ENCODE data around the gene CARD9. TPM values are rescaled to one million over a fixed set of nuclear protein-coding genes. Genes with fewer than 3 reads are reported as not detected.
A peak's percentile ranks its signal among the peaks of the same experiment; 100 is the strongest.

CARD9 gene
- total RNA-seq, 1 experiment from 2014 or later = not detected

GRCh38 chr9:136401173-136401922 lies 27.9 kb upstream of the CARD9 start:
- peak; percentile 14 for DNase-seq (ENCODE audit: low read depth)

GRCh38 chr9:136400038-136400834 lies 26.8 kb upstream of the CARD9 start, which contains the start of gene SNAPC4:
SNAPC4 (minus strand) TSS chr9:136400170; CDS start chr9:136398428, 1,742 bp downstream.
- peak; percentile 79 for DNase-seq (ENCODE audit: low read depth)

GRCh38 chr9:136399176-136400037 lies 25.9 kb upstream of the CARD9 start:
- DNase-seq (ENCODE audit: low read depth) = no peak

GRCh38 chr9:136398286-136398685 lies 24.8 kb upstream of the CARD9 start:
- no peak for DNase-seq (ENCODE audit: low read depth)

GRCh38 chr9:136397643-136398042 lies 24.2 kb upstream of the CARD9 start:
- no peak for DNase-seq (ENCODE audit: low read depth)

- no peak for DNase-seq (ENCODE audit: low read depth)
Measured at GRCh38 chr9:136396219-136396515, 22.7 kb upstream of the CARD9 start.

- DNase-seq (ENCODE audit: low read depth) = no peak
Measured at GRCh38 chr9:136395345-136396218, 22.1 kb upstream of the CARD9 start.

- DNase-seq (ENCODE audit: low read depth) = no peak
Measured at GRCh38 chr9:136395020-136395340, 21.5 kb upstream of the CARD9 start.

GRCh38 chr9:136394312-136395019 lies 21.0 kb upstream of the CARD9 start:
- DNase-seq (ENCODE audit: low read depth) = no peak

GRCh38 chr9:136393531-136393930 lies 20.1 kb upstream of the CARD9 start:
- no peak for DNase-seq (ENCODE audit: low read depth)

GRCh38 chr9:136392538-136393449 lies 19.3 kb upstream of the CARD9 start:
- DNase-seq (ENCODE audit: low read depth) = no peak

- DNase-seq (ENCODE audit: low read depth) = no peak
Measured at GRCh38 chr9:136391737-136392537, 18.5 kb upstream of the CARD9 start.

GRCh38 chr9:136389396-136389795 lies 15.9 kb upstream of the CARD9 start:
- no peak for DNase-seq (ENCODE audit: low read depth)

GRCh38 chr9:136387217-136387616 lies 13.7 kb upstream of the CARD9 start:
- no peak for DNase-seq (ENCODE audit: low read depth)

- DNase-seq (ENCODE audit: low read depth) = no peak
Measured at GRCh38 chr9:136386018-136386417, 12.5 kb upstream of the CARD9 start.

GRCh38 chr9:136385015-136385414 lies 11.5 kb upstream of the CARD9 start:
- DNase-seq (ENCODE audit: low read depth) = no peak

- no peak for DNase-seq (ENCODE audit: low read depth)
Measured at GRCh38 chr9:136383436-136383835, 10.0 kb upstream of the CARD9 start.

- DNase-seq (ENCODE audit: low read depth) = no peak
Measured at GRCh38 chr9:136381966-136382513, 8.6 kb upstream of the CARD9 start.

- no peak for DNase-seq (ENCODE audit: low read depth)
Measured at GRCh38 chr9:136381311-136381710, 7.8 kb upstream of the CARD9 start.
